Uterus (tissue), 4 donors: Measurements from ENCODE around the gene WIPI1. TPM values are rescaled to one million over a fixed set of nuclear protein-coding genes. Genes with fewer than 3 reads are reported as not detected.

Experiments used
- DNase-seq, 2 donors: peaks; one replicate each; pipeline ENCODE4 v3.0.0-alpha.2; 2019 to 2020
- H3K27ac ChIP-seq, 2 donors: fragments of 200-600 bp; sonication (generic); 1 replicate in 1 of 2; 2 replicates in 1 of 2; pipeline ENCODE4 v1.5.1; 2016 to 2018
- H3K27me3 ChIP-seq, 2 donors: fragments of 200-600 bp; sonication (generic); one replicate each; pipeline ENCODE4 v1.5.1; 2018 to 2019; ENCODE audit warnings: control low read depth in 1 of 2
- H3K36me3 ChIP-seq, 2 donors: fragments of 200-600 bp; sonication (generic); one replicate each; pipeline ENCODE4 v1.5.1; 2019; ENCODE audit warnings: control low read depth in 1 of 2
- H3K4me1 ChIP-seq, 2 donors: fragments of 200-600 bp; sonication (generic); one replicate each; pipeline ENCODE4 v1.5.1; 2018 to 2019; ENCODE audit warnings: control low read depth in 1 of 2
- H3K4me3 ChIP-seq, 2 donors: fragments of 200-600 bp; sonication (generic); 1 replicate in 1 of 2; 2 replicates in 1 of 2; pipeline ENCODE4 v1.5.1; 2018 to 2019; ENCODE audit warnings: mild to moderate bottlenecking in 1 of 2
- H3K9me3 ChIP-seq, 2 donors: fragments of 200-600 bp; sonication (generic); one replicate each; pipeline ENCODE4 v1.5.1; 2019; ENCODE audit warnings: control low read depth in 1 of 2
- CTCF ChIP-seq, 4 experiments: fragments of 200-600 bp in 2 of 4; fragments of 450-650 bp in 2 of 4; sonication (generic) in 2 of 4; IDR thresholded peaks; one replicate each; pipeline ENCODE4 v1.5.1; 2016 to 2019; ENCODE audit warnings: antibody characterized with exemption in 4 of 4, mild to moderate bottlenecking in 2 of 4, moderate library complexity in 1 of 4
- POLR2A ChIP-seq, 2 donors: fragments of 450-650 bp; IDR thresholded peaks; one replicate each; pipeline ENCODE4 v1.6.1; 2016; ENCODE audit warnings: antibody characterized with exemption in 2 of 2, mild to moderate bottlenecking in 1 of 2, moderate library complexity in 1 of 2
- intact Hi-C: fragments of 100-400 bp; cut with DNase I; formaldehyde crosslinking; loops from one replicate; pipeline ENCODE4 v1.15.1; 2023; ENCODE audit warnings: low total_unique reads
- total RNA-seq, 4 donors: library from RNA; depleted of rRNA in 3 of 4; stranded (reverse); fragments of >200 nt in 3 of 4; gene quantifications; one replicate each; pipeline versions ENCODE4 v1.1.0 to v1.2.4, GENCODE V29; 2014 to 2023
- donor health status: DM: yes; HTN: yes; CAD: no.

The WIPI1 gene
- total RNA-seq, 4 donors from 2014 or later: 7.9 to 40.7 (median 27.9) TPM

GRCh38 chr17:68424861-68425260, 32.4 kb downstream of the WIPI1 start:
- TF ChIP-seq CTCF (IDR thresholded peaks at IDR 0.05) (no peak), POLR2A (IDR thresholded peaks at IDR 0.05) (no peak)
- no peak overlapping the region for H3K4me3 ChIP-seq
- intact Hi-C loops: loop anchor here (10.0 kb wide), 1 partner anchor 150 kb away; no protein-coding TSS in a partner anchor
- no peaks in the 10 kb centered on the region for H3K4me1 ChIP-seq
- H3K27me3 ChIP-seq: no peaks in the 10 kb centered on the region
- no peak overlapping the region for H3K27ac ChIP-seq
- no peak for DNase-seq
- H3K9me3 ChIP-seq: no peaks in the 10 kb centered on the region
- H3K36me3 ChIP-seq: no peaks in the 10 kb centered on the region

GRCh38 chr17:68424203-68424602, 33.1 kb downstream of the WIPI1 start:
- intact Hi-C loops: loop anchor here (10.0 kb wide), 1 partner anchor 149 kb away; no protein-coding TSS in a partner anchor
- H3K27me3 ChIP-seq: no peaks in the 10 kb centered on the region
- no peak for DNase-seq
- no peak for TF ChIP-seq POLR2A (IDR thresholded peaks at IDR 0.05)
- no peak for TF ChIP-seq CTCF (IDR thresholded peaks at IDR 0.05)
- no peaks in the 10 kb centered on the region for H3K4me1 ChIP-seq
- no peak overlapping the region for H3K4me3 ChIP-seq
- H3K27ac ChIP-seq: no peak overlapping the region
- no peaks in the 10 kb centered on the region for H3K9me3 ChIP-seq
- H3K36me3 ChIP-seq: no peaks in the 10 kb centered on the region

GRCh38 chr17:68423251-68423650, 34.0 kb downstream of the WIPI1 start:
- Histone ChIP-seq H3K4me1 (no peaks in the 10 kb centered on the region), H3K36me3 (no peaks in the 10 kb centered on the region), H3K9me3 (no peaks in the 10 kb centered on the region), H3K27me3 (no peaks in the 10 kb centered on the region), H3K4me3 (no peak overlapping the region), H3K27ac (no peak overlapping the region)
- TF ChIP-seq POLR2A (IDR thresholded peaks at IDR 0.05) (no peak), CTCF (IDR thresholded peaks at IDR 0.05) (no peak)
- DNase-seq: no peak
- intact Hi-C loops: loop anchor here (10.0 kb wide), 1 partner anchor 148 kb away; no protein-coding TSS in a partner anchor

- H3K27ac ChIP-seq: no peak overlapping the region
- no peaks in the 10 kb centered on the region for H3K27me3 ChIP-seq
- H3K9me3 ChIP-seq: no peaks in the 10 kb centered on the region
- no peak overlapping the region for H3K4me3 ChIP-seq
- no peaks in the 10 kb centered on the region for H3K4me1 ChIP-seq
- DNase-seq: no peak
- TF ChIP-seq CTCF (IDR thresholded peaks at IDR 0.05): no peak
- no peak for TF ChIP-seq POLR2A (IDR thresholded peaks at IDR 0.05)
- intact Hi-C loops: loop anchor here (10.0 kb wide), 1 partner anchor 148 kb away; no protein-coding TSS in a partner anchor
- no peaks in the 10 kb centered on the region for H3K36me3 ChIP-seq
These were observed 34.5 kb downstream of the WIPI1 start for GRCh38 chr17:68422821-68423220.

- TF ChIP-seq CTCF (IDR thresholded peaks at IDR 0.05) (no peak), POLR2A (IDR thresholded peaks at IDR 0.05) (no peak)
- no peak overlapping the region for H3K4me3 ChIP-seq
- DNase-seq: no peak
- no peak overlapping the region for H3K27ac ChIP-seq
- no peaks in the 10 kb centered on the region for H3K4me1 ChIP-seq
- no peaks in the 10 kb centered on the region for H3K27me3 ChIP-seq
- H3K9me3 ChIP-seq: peaks cover 0 to under 1% of the 10 kb centered on the region in 2 donors
- intact Hi-C loops: loop anchor here (10.0 kb wide), 1 partner anchor 147 kb away; no protein-coding TSS in a partner anchor
- no peaks in the 10 kb centered on the region for H3K36me3 ChIP-seq
These were observed 35.8 kb downstream of the WIPI1 start for GRCh38 chr17:68421486-68421885.
